Testis (tissue), 2 donors: ENCODE measurements around the gene LUZP1.

Experiments
- POLR2A ChIP-seq: fragments of 450-650 bp; IDR thresholded peaks from one replicate; pipeline ENCODE4 v1.6.1; 2017; ENCODE audit warnings: antibody characterized with exemption, mild to moderate bottlenecking, moderate library complexity
- TF ChIP-seq, protein P1 (sequence below), 3 experiments: fragments of 450-650 bp in 2 of 3; fragments of 200-600 bp in 1 of 3; sonication (generic) in 1 of 3; IDR thresholded peaks; one replicate each; pipeline ENCODE4 v1.5.1; 2016 to 2019; ENCODE audit warnings: antibody characterized with exemption in 3 of 3, mild to moderate bottlenecking in 2 of 3, moderate library complexity in 1 of 3

DNA sequence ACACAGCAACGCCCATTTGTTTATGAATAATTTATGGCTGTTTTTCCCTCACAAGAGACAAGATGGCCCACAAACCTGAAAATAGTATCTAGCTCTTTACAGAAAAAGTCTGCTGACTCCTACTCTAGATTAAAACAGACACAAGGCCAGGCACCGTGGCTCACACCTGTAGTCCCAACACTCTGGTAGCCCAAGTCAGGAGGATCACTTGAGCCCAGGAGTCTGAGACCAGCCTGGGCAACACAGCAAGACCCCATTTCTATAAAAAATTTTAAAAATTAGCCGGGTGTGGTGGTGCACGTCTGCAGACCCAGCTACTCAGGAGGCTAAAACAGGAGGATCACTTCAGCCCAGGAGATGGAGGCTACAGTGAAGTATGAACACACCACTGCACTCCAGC, 34.6 kb downstream of the LUZP1 start:
- TF ChIP-seq, protein P1, sequence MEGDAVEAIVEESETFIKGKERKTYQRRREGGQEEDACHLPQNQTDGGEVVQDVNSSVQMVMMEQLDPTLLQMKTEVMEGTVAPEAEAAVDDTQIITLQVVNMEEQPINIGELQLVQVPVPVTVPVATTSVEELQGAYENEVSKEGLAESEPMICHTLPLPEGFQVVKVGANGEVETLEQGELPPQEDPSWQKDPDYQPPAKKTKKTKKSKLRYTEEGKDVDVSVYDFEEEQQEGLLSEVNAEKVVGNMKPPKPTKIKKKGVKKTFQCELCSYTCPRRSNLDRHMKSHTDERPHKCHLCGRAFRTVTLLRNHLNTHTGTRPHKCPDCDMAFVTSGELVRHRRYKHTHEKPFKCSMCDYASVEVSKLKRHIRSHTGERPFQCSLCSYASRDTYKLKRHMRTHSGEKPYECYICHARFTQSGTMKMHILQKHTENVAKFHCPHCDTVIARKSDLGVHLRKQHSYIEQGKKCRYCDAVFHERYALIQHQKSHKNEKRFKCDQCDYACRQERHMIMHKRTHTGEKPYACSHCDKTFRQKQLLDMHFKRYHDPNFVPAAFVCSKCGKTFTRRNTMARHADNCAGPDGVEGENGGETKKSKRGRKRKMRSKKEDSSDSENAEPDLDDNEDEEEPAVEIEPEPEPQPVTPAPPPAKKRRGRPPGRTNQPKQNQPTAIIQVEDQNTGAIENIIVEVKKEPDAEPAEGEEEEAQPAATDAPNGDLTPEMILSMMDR (IDR thresholded peaks at IDR 0.05), result no peak
- no peak for TF ChIP-seq POLR2A
